Keratinocyte (primary cell): ENCODE results near the gene SURF6. TPM values are rescaled to one million over a fixed set of nuclear protein-coding genes. Genes with fewer than 3 reads are reported as not detected.
"Not testable (repeated sequence)": the region's sequence is repeated elsewhere in the genome, so short reads cannot be mapped to it uniquely, and the experiment has no call there.

ENCODE experiments used
- DNase-seq: peaks from one replicate; pipeline ENCODE4 v3.0.0-alpha.2; 2011; ENCODE audit warnings: low read depth, missing footprints, low spot score
- FAIRE-seq: peaks from 2 replicates; lab custom pipeline; 2011; peaks lifted over from hg19 to GRCh38; lab: Jason Lieb, UNC
- H2AFZ ChIP-seq: 2 replicates; pipeline ENCODE4 v1.6.0; 2012; ENCODE audit warnings: low read length, control low read depth, inconsistent platforms; ENCODE audit not compliant: control insufficient read depth
- H3K27ac ChIP-seq: 2 replicates; pipeline ENCODE4 v1.5.1; 2011; ENCODE audit warnings: low read length; ENCODE audit not compliant: control insufficient read depth, insufficient read depth
- H3K27me3 ChIP-seq: 3 replicates; pipeline ENCODE4 v1.6.0; 2011; ENCODE audit warnings: low read length; ENCODE audit not compliant: control insufficient read depth, insufficient read depth; ENCODE audit errors: extremely low read depth
- H3K36me3 ChIP-seq, 2 experiments: 2 replicates in 1 of 2; 3 replicates in 1 of 2; pipeline ENCODE4 v1.5.1; 2011; ENCODE audit warnings: low read length in 2 of 2, mild to moderate bottlenecking in 1 of 2; ENCODE audit not compliant: control insufficient read depth in 2 of 2, insufficient read depth in 2 of 2; ENCODE audit errors: extremely low read depth in 1 of 2
- H3K4me1 ChIP-seq: 3 replicates; pipeline ENCODE4 v1.5.1; 2011; ENCODE audit warnings: low read length; ENCODE audit not compliant: control insufficient read depth, insufficient read depth; ENCODE audit errors: extremely low read depth
- H3K4me2 ChIP-seq: 3 replicates; pipeline ENCODE4 v1.6.0; 2011; ENCODE audit warnings: low read depth, low read length; ENCODE audit not compliant: control insufficient read depth, insufficient read depth; ENCODE audit errors: extremely low read depth
- H3K4me3 ChIP-seq, 3 experiments: fragments of 200-600 bp in 1 of 3; sonication (generic) in 1 of 3; 2 replicates in 2 of 3; 3 replicates in 1 of 3; pipeline ENCODE4 v1.5.1; 2011 to 2016; ENCODE audit warnings: low read length in 3 of 3, mild to moderate bottlenecking in 3 of 3, control low read depth in 2 of 3, inconsistent platforms in 1 of 3, low read depth in 1 of 3, mixed read lengths in 1 of 3, mixed run types in 1 of 3, moderate library complexity in 1 of 3; ENCODE audit not compliant: control insufficient read depth in 2 of 3, insufficient read depth in 2 of 3; ENCODE audit errors: extremely low read depth in 1 of 3
- H3K79me2 ChIP-seq: 2 replicates; pipeline ENCODE4 v1.6.0; 2012; ENCODE audit warnings: low read length; ENCODE audit not compliant: control insufficient read depth, insufficient read depth
- H3K9ac ChIP-seq: 3 replicates; pipeline ENCODE4 v1.6.0; 2011; ENCODE audit warnings: low read length; ENCODE audit not compliant: control insufficient read depth, insufficient read depth; ENCODE audit errors: extremely low read depth
- H3K9me1 ChIP-seq: 3 replicates; pipeline ENCODE4 v1.6.0; 2011; ENCODE audit warnings: low read length; ENCODE audit not compliant: control insufficient read depth, insufficient read depth; ENCODE audit errors: extremely low read depth
- H3K9me3 ChIP-seq: 2 replicates; pipeline ENCODE4 v1.5.1; 2012; ENCODE audit warnings: low read depth, low read length; ENCODE audit not compliant: control insufficient read depth
- H4K20me1 ChIP-seq: 3 replicates; pipeline ENCODE4 v1.6.0; 2011; ENCODE audit warnings: low read length; ENCODE audit not compliant: control insufficient read depth, insufficient read depth; ENCODE audit errors: extremely low read depth
- CTCF ChIP-seq, 3 experiments: IDR thresholded peaks in 1 of 3; conservative IDR thresholded peaks in 1 of 3; optimal IDR thresholded peaks in 1 of 3; 2 replicates in 2 of 3; 3 replicates in 1 of 3; pipeline versions ENCODE3 to v1.5.1; 2011; ENCODE audit warnings: low read length in 3 of 3, mild to moderate bottlenecking in 3 of 3, moderate library complexity in 2 of 3, control low read depth in 1 of 3, inconsistent platforms in 1 of 3; ENCODE audit not compliant: insufficient read depth in 2 of 3; ENCODE audit errors: extremely low read depth in 1 of 3
- EZH2 ChIP-seq: IDR thresholded peaks from one replicate; pipeline ENCODE4 v1.6.1; 2012; ENCODE audit warnings: inconsistent platforms, mild to moderate bottlenecking, low read length, moderate library complexity
- dilution Hi-C: fragments of 300-500 bp; cut with MboI; formaldehyde crosslinking; loops from one replicate; pipeline ENCODE4 v1.7.0; 2020; ENCODE audit warnings: low sequenced_read_pairs; ENCODE audit not compliant: extremely low pct_ligation_motif_present
- polyA plus RNA-seq, 5 experiments: library from polyadenylated mRNA; depleted of rRNA in 3 of 5; stranded (reverse) in 3 of 5; stranded (forward) in 1 of 5; unstranded in 1 of 5; fragments of >200 nt; gene quantifications; 1 replicate in 1 of 5; 2 replicates in 3 of 5; 3 replicates in 1 of 5; pipeline versions ENCODE4 v1.2.1 to v1.2.3, GENCODE V29; 2011 to 2012; ENCODE audit warnings: missing spikeins in 2 of 5, low read depth in 1 of 5, low replicate concordance in 1 of 5

SURF6 gene
- polyA plus RNA-seq, 1 donor (not counting 4 experiments of a cell fraction or from before 2014, with no cell fraction given), result 13.0 TPM

DNA sequence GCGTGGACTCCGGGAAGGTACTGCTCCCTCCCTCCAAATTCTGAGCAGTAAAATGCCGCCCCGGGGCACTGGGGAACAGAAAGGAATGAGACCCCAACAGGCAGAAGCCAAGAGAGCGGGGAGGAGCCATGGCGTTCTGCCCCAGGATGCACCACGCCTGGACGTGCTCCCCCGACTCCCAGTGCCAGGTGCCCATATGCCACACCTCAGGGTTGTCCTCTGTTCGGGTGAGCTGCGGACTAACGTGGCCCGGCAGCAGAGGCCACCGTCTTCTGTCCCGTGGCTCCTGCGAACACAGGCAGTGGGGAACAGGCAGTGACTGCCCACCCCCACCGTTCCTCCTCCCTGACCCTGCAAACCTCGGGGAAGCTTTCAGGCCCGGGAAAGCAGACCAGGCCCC lies 4.8 kb downstream of the SURF6 start:
- no peak overlapping the region for H3K27ac ChIP-seq
- H2AFZ ChIP-seq, result no peak overlapping the region
- H3K27me3 ChIP-seq, result no peaks in the 10 kb centered on the region
- no peaks in the 10 kb centered on the region for H3K9me3 ChIP-seq
- H3K79me2 ChIP-seq, result peaks cover 39% of the 10 kb centered on the region
- DNase-seq (no peak), FAIRE-seq (no peak)
- H3K9me1 ChIP-seq, result no peaks in the 10 kb centered on the region
- H3K4me2 ChIP-seq, result no peak overlapping the region
- no peak overlapping the region for H3K4me3 ChIP-seq
- H3K4me1 ChIP-seq, result peaks cover 13% of the 10 kb centered on the region
- no peak overlapping the region for H3K9ac ChIP-seq
- H4K20me1 ChIP-seq, result no peaks in the 10 kb centered on the region
- H3K36me3 ChIP-seq, result peaks cover 20 to 31% of the 10 kb centered on the region in 2 experiments
- TF ChIP-seq EZH2, result no peak
- TF ChIP-seq CTCF (optimal IDR thresholded peaks at IDR 0.05 in 1 of 3, IDR thresholded peaks at IDR 0.05 in 1 of 3, conservative IDR thresholded peaks at IDR 0.05 in 1 of 3; ENCODE audit: extremely low read depth in 1 of 3, insufficient read depth in 2 of 3, low read length in 3 of 3), result no peak
- dilution Hi-C loops, result no loop called here

DNA sequence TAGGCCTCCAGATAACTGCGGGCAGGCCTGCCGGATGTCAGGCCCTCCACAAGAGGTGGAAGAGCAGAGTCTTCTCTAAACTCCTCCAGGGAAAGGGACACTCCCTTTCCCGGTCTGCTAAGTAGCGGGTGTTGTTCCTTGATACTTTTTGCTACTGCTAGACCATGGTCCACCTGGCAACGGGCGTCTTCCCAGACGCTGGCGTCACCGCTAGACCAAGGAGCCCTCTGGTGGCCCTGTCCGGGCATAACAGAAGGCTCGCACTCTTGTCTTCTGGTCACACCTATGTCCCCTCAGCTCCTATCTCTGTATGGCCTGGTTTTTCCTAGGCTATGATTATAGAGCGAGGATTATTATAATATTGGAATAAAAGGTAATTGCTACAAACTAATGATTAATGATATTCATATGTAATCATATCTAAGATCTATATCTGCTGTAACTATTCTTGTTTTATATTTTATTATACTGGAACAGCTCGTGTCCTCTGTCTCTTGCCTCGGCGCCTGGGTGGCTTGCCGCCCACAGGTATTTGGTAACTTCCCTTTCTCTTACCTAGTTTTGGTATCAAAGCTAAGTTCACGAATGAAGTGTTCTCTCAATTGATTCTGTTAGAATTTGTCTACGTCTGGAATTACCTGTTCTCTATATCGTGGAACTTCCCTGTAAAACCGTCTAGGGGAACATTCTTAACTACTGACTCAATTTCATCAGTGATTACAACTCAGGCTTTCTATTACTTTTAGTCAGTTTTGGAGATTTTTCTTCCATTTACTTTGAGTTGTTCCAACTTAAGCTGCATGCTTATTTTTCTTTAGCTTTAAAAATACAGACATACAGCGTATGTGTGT lies 6.5 kb downstream of the SURF6 start:
- H3K4me1 ChIP-seq, H3K27ac ChIP-seq, H3K4me2 ChIP-seq, H4K20me1 ChIP-seq, H3K4me3 ChIP-seq, H3K27me3 ChIP-seq, H3K9me1 ChIP-seq, FAIRE-seq, H3K9ac ChIP-seq, H3K9me3 ChIP-seq, H2AFZ ChIP-seq, dilution Hi-C loops, DNase-seq: not testable (repeated sequence)
- H3K79me2 ChIP-seq, result peaks cover 25% of the 10 kb centered on the region
- H3K36me3 ChIP-seq, result peaks cover 20 to 30% of the 10 kb centered on the region in 2 experiments
- peak; percentile 26 to 60 (median 37) for TF ChIP-seq CTCF (optimal IDR thresholded peaks at IDR 0.05 in 1 of 3, IDR thresholded peaks at IDR 0.05 in 1 of 3, conservative IDR thresholded peaks at IDR 0.05 in 1 of 3; ENCODE audit: extremely low read depth in 1 of 3, insufficient read depth in 2 of 3, low read length in 3 of 3)
